Measurements from ENCODE around the gene KCNT1. TPM values are rescaled to one million over a fixed set of nuclear protein-coding genes. Genes with fewer than 3 reads are reported as not detected.

Gene KCNT1
- polyA plus RNA-seq, 1 donor, result 11.0 TPM

Other genes with a start within 250 kb of the KCNT1 start
- 10.9 TPM for gene PPP1R26, start 222.4 kb upstream of the KCNT1 start, polyA plus RNA-seq (ENCODE audit: insufficient read length)
- gene MRPS2, start 201.5 kb upstream of the KCNT1 start, polyA plus RNA-seq (ENCODE audit: insufficient read length), result 32.5 TPM
- not detected for gene LCN1, start 180.7 kb upstream of the KCNT1 start, polyA plus RNA-seq (ENCODE audit: insufficient read length)
- gene OBP2A, start 156.1 kb upstream of the KCNT1 start, polyA plus RNA-seq (ENCODE audit: insufficient read length), result not detected
- not detected for gene PAEP, start 140.4 kb upstream of the KCNT1 start, polyA plus RNA-seq (ENCODE audit: insufficient read length)
- not detected for gene GLT6D1, start 62.6 kb upstream of the KCNT1 start, polyA plus RNA-seq (ENCODE audit: insufficient read length)
- gene LCN9, start 38.9 kb upstream of the KCNT1 start, polyA plus RNA-seq (ENCODE audit: insufficient read length), result not detected
- gene SOHLH1, start 2.7 kb upstream of the KCNT1 start, polyA plus RNA-seq (ENCODE audit: insufficient read length), result not detected
- gene CAMSAP1, start 205.4 kb downstream of the KCNT1 start, polyA plus RNA-seq (ENCODE audit: insufficient read length), result 24.5 TPM